Non-pigmented ciliary epithelial cell (primary cell): Measurements from ENCODE around the gene C11orf91.
"Not testable (repeated sequence)": the region's sequence is repeated elsewhere in the genome, so short reads cannot be mapped to it uniquely, and the experiment has no call there.

ENCODE experiments used
- DNase-seq: peaks from one replicate; pipeline ENCODE4 v3.0.0-alpha.2; 2010; ENCODE audit warnings: low read depth

C11orf91 gene

DNA sequence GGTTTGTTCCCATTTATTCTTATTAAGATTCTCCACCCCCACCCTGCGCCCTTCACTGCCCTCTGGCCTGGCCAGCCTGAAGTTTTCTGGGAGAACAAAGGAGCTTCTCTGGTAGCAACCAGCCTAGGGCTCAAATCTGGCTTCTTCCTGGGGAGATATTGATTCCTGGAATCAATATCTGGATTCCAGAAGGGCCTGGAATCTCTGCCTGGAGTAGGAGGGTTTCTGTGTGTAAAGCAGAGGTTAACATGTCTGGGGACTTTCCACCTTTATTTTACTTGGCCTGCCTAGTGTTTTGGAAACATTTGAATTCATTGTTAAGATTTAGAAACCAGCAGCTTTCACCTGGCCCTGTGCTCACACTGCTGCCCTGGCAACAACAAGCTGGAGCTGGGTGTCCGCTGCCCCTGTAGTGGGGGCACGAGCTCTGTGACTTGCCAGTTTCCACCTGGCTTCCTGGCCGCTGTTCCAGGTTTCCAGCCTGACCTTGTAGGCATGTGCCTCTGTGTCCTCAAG is 5.5 kb downstream of the C11orf91 start:
- DNase-seq = no peak

DNA sequence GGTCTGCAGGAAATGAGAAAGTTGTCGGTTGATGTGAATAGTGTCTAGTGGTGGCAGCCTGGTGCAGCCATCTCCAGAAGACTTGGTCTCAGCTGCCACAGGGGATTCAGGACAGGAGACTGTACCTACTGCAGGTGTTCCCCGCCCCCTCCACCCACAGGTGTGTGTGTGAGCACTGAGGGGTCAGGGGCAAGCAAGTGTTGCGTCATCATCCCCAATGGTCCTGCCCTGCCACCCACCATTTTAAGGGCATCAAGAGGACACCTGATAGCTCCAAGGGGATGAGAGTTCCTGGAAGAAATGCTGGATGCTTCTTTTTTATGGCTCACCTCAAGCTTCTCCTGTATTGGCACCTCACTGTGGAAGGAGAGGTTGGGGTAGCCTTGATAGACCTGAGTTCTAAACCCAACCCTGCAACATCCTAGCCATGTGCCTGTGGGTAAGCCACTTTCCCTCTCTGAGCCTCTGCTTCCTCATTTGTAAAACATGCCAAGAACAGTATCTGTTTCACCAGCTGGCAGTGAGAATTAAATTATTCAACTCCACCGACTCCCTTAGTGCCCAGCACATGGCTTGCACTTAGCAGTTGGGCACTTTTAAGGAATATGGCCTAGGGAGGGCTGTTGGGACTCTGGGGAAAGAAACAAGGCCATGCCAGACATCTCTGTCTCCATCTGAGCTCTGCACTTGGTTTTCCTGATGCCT is 6.1 kb downstream of the C11orf91 start:
- DNase-seq = no peak

DNA sequence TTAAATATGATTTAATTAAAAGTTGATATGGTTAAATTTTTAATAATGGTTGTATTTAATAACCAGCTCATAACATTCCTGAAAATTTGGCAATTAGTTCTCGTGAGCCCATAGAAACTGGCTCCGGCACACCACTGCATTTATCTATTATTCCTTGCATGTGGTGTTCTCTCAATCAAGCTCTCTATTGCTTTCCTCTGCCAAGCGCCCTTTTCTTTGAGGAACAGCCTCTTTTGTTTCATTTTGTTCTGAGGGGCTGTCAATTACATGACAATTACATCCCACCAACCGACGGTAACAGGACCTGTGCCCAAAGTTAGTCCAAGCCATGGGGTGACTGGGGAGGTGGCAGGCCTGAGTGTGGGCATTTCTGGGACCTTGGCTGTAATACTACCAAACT is 8.1 kb downstream of the C11orf91 start:
- no peak for DNase-seq

DNA sequence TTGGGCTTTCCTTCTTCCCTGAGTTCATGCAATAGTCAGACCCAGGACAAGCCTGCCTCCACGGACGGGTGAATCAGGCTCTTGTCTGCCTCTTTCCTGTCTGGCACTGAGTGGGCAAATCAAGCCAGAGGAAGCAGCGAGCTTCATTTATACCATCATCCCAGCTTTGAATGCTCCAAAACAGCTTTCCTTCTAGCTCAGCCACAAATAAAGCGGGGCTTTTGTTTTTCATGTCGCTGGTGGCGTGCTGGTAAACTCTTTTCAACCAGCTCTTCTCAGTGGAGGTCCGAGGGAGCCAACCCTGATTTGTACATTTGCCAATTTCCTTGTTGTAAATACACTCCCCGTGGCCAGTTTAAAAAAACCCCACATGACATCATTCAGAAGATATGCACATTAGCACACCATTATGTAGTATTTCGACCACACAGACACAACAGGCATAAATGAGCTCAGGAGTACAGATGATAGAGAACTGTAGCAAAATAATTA is 8.6 kb downstream of the C11orf91 start:
- DNase-seq = peak; percentile 96

DNA sequence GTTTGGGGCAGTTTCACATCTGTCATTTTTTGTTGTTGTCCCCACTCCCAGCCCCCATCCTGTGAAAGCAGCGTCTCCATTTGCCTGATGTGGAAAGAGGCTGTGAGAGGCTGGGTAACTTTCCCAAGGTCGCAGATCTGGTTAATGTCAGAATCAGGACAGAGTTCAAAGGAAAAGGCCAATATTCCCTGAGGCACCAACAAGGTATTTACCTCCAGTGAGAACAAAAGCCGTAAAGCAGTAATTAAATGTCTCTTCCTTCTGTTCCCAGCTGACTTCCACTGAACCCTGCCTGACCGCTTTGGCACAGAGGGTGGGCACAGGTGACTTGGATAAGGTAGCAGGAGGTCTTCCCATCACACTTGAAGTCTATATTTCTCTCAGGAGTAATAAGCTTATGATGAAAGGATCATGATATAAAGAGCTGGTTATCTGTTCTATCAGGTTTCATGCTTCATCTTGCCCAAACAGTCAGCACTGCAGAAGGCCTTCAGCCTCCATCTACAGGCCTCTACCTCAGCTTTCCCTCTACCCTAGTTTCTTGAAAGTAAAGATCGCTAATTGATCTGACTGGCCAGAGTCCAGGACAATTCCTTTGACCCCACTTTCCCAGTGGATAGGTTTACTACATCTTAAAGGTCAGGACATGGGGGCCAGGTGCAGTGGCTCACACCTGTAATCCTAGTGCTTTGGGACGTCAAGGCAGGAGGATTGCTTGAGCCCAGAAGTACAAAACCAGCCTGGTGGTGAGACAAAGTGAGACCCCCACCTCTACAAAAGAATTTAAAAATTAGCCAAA is 9.4 kb downstream of the C11orf91 start:
- DNase-seq = no peak

DNA sequence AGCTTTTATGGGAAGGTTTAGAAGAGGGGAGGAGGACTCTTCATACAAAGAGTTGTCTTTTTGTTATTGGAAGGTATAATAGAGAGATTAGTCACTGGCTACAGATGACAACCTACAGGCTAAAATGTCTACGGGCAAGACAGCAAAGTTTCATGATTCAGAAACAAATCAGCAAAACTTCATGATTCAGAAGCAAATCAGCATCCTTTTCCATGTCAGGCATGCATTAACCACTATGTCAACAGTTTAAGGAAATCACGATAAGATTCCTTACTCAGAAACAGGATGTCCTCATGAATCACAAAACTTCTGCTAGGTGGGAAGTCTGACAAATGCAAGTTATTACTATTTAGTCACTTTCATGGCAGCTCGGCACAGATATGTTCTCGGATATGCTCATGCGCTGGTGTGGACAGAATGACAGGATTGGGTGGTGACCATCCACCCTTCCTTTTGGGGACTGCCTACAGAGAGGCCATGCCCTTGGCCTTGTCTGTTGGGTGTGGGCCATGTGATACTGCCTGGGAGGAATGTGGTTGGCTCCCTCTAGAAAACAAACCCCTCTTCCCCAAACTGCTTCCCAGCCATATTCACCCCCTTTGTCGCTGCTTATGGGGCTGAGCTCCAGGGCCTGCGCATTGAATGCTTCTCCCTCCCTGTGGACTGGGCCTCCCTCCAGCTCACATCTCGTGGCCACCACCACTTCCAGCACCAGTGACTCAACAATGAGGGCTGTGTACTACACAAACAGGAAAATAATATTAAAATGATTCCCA is 10.1 kb downstream of the C11orf91 start:
- DNase-seq = peak; percentile 98

DNA sequence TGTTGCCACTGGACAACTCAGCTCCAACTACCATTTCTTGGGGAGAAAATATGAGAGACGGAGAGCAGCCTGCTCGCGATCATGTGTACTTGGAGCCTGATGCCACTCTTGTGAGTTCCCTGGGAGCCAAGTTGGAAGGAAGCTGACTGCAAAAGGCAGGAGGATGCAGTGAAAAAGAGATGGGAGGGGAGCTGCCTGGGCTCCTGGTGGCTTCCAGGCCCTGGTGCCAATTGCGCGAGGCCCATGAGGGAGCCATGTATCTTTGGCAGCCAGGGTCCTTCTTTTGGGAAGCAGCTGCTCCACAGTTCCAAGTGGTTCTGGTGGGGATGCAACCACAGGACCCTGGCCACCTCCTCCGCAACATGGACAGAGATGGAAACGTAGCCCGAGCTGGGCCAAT is 11.1 kb downstream of the C11orf91 start:
- no peak for DNase-seq

DNA sequence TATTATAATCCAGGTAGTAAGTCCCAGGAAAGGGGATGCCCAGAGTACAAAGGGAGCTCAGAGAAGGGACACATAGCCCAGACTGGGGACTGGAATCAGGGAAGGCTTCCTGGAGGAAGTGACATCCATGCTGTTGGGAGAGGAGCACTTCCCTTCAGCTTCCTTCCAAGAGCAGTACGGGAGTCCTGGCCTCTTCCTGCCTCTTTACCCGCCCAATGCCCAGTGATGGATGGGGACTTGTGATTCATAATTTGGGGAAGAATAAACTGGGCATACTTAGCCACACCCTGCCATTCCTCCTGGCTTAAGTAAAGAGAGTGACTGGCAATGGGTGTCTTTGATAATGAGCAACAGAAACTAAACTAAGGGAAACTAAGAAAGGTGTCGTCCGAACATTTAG is 11.5 kb downstream of the C11orf91 start:
- no peak for DNase-seq

DNA sequence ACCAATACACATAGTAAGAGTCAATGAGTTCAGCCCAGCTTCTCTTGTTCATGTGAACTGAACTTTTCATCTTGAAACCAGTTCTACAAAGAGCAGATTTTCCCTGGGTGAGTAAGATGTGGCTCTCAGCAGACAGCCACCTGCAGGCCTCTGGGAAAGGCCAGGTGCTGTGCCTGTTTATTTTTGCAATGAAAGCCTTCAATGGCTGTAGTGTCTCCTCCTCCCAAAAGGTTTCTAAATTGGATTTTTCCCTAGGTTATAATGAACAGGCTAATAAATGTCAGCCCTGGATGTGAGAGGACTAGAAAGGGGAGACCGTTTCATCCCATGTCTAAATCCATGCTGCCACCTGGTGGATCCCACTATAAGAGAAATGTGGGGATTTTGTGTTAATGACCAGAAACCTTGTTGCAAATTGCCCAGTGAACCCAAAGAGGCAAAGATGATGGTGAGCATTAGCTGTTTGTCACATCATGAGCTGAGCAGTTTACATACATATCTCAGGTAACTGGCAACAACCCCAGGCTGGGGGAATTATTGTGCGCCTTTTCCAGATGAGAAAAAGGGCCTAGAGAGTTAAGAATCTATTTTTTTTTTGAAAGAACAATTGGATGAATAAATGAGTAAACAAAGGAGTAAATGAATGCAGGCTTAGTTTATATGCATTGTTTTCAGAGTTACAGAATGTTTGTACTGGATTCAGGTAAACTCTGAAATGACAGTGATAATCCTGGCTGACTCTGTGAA is 12.7 kb downstream of the C11orf91 start:
- no peak for DNase-seq

DNA sequence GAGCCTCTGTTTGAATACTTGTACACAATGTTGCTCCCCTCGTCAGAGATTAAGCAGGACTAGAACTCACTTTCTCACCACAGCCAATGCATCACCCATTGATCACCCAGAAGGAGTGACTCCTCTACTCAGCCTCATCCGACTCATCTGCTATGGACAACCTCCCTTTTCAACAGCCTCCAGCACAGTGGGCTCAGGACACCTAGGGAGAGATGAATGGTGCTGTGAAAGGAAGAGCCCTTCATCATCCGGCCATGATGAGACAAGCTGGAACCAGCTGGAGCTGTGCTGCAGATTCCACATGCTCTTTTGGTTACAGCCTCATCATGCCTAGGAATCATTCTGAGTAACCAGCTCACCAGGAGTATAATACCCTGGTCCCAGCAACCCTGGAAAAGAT is 15.5 kb downstream of the C11orf91 start:
- DNase-seq = no peak

DNA sequence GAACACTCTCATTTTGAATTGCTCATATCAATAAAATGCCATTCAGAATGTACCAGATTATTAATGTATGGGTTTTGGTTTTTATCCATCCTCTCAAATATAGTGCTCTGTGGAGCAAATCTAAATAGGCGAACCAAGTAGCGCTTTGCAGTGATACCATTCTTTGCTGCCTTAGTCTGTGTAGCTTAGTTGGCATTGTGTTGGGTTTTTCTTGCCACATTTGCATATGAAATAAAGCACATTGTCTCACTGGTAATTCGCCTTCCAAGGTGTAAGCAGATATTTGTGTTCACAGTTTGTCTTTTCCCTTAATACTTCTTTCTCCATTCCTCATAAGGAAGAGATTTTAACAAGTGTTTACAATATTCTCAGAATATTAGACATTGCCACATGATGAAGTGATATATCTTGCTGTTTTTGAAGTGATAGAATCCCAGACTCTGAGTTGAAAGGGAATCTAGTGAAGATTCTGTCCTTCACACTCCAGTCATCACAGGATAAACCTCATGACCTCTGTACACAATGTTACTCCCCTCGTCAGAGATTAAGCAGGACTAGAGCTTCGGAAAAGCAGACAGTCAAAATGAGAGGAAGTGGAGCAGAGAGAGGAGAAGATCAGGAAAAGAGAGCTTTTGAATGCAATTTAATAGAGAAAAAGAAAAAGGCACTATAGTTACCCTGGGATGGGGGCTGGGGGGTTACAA is 16.5 kb downstream of the C11orf91 start:
- DNase-seq = no peak

DNA sequence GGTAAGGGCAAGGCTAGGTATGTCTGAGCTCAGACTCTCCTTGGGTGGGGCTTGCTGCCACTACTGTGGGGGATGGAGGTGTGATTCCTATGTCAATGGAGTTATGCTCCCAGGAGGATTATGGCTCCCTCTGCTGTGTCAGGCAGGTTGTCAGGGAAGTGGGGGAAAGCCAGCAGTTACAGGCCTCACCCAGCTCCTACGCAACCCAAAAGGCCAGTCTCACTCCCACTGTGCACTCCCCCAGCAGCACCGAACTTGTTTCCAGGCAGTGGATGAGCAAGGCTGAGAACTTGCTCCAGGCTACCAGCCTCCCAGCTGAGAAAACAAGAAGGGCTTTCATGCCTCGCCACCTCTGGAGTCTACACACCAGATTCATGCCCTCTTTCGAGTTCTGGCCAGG is 18.2 kb downstream of the C11orf91 start:
- DNase-seq = no peak

DNA sequence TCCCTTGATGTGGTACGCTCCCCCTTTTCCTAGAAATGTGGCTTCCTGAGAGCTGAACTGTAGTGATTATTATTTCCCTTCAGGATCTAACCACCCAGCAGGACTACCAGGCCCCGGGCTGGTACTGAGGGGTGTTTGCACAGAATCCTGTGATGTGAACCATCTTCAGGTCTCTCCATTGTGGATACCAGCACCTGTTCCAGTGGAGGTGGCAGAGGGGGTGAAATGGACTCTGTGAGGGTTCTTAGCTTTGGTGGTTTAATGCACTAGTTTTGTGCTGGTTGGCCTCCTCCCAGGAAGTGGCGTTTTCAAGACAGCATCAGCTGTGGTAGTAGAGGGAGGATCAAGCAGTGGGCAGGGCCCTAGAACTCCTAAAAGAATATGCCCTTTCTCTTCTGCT is 18.6 kb downstream of the C11orf91 start:
- no peak for DNase-seq

DNA sequence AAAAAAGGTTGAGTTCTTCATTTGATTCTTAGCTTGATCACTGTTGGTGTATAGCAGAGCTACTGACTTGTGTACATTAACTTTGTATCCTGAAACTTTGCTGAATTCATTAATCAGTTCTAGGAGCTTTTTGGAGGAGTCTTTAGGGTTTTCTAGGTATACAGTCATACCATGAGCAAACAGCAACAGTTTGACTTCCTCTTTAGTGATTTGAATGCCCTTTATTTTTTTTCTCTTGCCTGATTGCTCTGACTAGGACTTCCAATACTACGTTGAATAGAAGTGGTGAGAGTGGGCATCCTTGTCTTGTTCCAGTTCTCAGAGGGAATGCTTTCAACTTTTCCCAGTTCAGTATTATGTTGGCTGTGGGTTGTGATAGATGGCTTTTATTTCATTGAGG is 22.0 kb downstream of the C11orf91 start:
- not testable (repeated sequence) for DNase-seq

DNA sequence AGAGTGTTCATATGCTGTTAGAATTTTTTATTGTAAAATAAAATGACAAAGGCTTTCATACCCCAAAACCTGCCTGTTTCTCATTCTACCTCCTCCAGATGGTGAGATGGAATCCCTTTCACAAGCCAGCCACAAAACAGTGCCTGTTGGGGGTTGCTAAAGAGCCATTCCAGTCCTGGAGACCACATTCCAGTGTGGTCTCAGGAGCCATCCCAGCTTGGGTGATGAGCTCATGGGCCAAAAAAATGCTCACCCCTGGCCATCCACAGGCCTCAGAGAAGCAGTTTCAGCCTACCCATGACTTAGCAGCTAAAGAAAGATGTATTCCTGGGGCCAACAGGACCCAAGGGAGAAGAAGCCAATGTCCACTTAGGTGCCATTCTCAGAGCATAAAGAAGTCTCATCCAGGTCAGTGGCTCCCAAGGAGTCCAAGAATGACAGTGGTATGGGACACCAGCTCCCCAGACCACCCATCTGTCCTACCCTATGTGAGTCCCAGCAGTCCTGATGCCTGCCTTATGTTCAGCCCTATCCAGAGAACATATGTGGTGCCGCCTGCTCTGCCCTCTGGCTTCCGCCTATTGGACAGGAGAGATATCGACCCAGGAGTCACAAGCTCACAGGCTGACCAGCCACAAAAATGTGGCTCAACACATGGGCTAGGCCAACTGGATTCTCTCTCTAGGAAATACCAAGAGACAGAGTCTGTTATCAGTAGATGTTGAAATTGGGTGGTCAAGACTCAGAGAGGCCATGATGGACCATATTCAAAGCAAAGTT is 26.4 kb downstream of the C11orf91 start:
- DNase-seq = no peak

DNA sequence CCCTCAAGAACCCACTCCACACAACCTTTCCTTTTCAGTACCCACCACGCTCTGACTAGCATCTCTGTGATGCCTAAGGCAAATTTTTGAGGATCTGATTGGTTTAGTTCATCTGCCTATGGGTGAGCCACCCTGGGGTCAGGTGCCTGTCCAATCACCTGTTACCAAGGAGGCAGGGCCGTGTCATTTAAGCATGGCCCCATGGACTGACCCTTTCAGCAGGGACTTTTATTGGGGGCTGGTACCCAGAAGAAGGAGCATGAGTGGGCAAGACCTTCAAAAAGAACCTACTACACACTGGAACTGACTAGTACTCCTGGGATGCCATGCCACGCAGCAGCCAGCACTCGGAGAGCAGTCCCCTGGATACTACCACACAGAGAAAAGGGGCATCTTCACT is 28.4 kb downstream of the C11orf91 start:
- DNase-seq = no peak

DNA sequence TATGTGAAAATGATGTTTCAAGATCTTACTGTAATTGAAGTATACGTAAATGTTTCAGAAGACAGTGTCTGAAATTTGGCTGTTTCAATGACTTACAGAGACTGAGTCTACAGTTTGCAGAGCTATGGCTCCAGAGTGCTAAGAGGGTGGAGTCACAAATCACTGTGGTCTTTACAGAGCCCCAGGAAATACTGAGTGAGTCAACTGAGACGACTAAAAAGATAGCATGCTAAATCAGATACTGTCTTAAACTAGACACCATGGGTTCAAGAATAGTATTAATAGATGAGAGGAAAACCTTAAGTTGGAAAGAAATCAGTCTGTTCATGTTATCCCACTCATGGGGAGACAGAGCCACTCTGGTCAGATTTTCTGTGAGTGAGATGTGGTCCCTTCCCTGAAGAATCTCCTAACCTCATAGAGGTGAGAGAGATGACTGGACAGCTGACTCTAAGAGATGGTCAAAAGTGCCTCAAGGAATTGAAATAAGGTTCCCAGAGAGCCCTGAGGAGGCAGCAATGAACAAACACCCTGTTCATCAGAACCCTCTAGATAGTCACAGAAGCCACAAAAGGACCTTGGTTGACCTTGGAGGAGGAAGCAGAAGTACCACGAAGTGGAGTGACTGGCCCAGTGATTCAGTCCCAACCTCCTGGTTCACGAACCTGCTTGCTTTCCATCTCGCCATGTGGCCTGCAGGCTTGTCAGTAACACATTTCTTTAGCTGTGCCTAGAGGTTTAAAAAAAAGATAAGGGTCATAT is 30.2 kb downstream of the C11orf91 start:
- no peak for DNase-seq

DNA sequence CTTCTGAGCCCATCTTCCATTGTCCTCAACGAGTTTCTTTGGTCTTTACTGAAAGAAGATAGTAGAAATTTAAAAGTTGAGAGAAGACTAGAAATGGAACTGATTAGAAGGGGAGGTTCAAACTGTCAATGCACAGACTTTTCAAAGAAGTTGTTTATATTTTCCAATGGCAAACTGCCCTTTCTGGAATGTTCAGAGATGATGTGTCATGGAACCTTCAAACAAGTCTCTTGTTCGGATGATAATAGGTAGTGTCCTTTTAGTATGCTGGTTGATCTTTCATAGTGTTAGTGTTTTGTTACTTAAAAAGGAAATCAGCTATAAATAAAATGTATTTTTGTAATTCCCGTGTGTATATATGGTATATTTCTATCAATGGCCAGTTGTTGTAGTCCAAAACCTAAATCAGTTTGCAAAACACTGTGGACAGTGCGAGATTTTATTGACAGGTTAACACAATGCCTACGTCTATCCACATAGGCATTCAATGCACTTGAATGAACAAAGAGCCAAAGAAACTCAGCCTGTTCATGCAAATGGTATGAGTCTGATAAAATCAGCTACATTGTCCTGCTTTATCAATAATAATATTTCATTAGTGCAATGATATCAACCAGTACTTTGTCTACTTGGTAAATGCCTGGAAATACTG is 30.9 kb downstream of the C11orf91 start:
- DNase-seq = no peak
